Hepatocyte (in vitro differentiated cells): Measurements from ENCODE around the gene SYNDIG1. TPM values are rescaled to one million over a fixed set of nuclear protein-coding genes. Genes with fewer than 3 reads are reported as not detected.

Experiments used
- DNase-seq: peaks from one replicate; pipeline ENCODE4 v3.0.0-alpha.2; 2016; ENCODE audit warnings: low spot score
- H2AFZ ChIP-seq: fragments of 200-600 bp; sonication (generic); 2 replicates; pipeline ENCODE4 v1.6.0; 2016; ENCODE audit warnings: antibody characterized with exemption, mild to moderate bottlenecking
- H3K27ac ChIP-seq: fragments of 200-600 bp; sonication (generic); 2 replicates; pipeline ENCODE4 v1.5.1; 2016; ENCODE audit warnings: mild to moderate bottlenecking
- H3K27me3 ChIP-seq: fragments of 200-600 bp; sonication (generic); 2 replicates; pipeline ENCODE4 v1.6.1; 2016
- H3K36me3 ChIP-seq: fragments of 200-600 bp; sonication (generic); replicated peaks from 2 replicates; pipeline ENCODE4 v1.5.1; 2016; ENCODE audit warnings: low read depth; ENCODE audit not compliant: insufficient read depth
- H3K4me1 ChIP-seq: fragments of 200-600 bp; sonication (generic); 2 replicates; pipeline ENCODE4 v1.5.1; 2016; ENCODE audit warnings: mild to moderate bottlenecking, moderate library complexity; ENCODE audit not compliant: insufficient read depth
- H3K4me2 ChIP-seq: fragments of 200-600 bp; sonication (generic); 2 replicates; pipeline ENCODE4 v1.6.0; 2016
- H3K4me3 ChIP-seq: fragments of 200-600 bp; sonication (generic); 2 replicates; pipeline ENCODE4 v1.5.1; 2016; ENCODE audit warnings: mild to moderate bottlenecking
- H3K79me2 ChIP-seq: fragments of 200-600 bp; sonication (generic); 2 replicates; pipeline ENCODE4 v1.6.0; 2017; ENCODE audit warnings: mild to moderate bottlenecking
- H3K9me2 ChIP-seq: fragments of 200-600 bp; sonication (generic); replicated peaks from 2 replicates; pipeline ENCODE4 v1.6.0; 2017; ENCODE audit warnings: mild to moderate bottlenecking; ENCODE audit not compliant: insufficient read depth
- H3K9me3 ChIP-seq: fragments of 200-600 bp; sonication (generic); 2 replicates; pipeline ENCODE4 v1.5.1; 2016; ENCODE audit warnings: low read depth, mild to moderate bottlenecking
- H4K20me1 ChIP-seq: fragments of 200-600 bp; sonication (generic); 2 replicates; pipeline ENCODE4 v1.6.0; 2016; ENCODE audit warnings: mild to moderate bottlenecking; ENCODE audit not compliant: insufficient read depth, poor library complexity, severe bottlenecking
- CTCF ChIP-seq: fragments of 200-600 bp; sonication (generic); IDR thresholded peaks from 2 replicates; pipeline ENCODE4 v1.5.1; 2016; ENCODE audit warnings: antibody characterized with exemption, mild to moderate bottlenecking; ENCODE audit not compliant: poor library complexity
- EZH2 ChIP-seq: fragments of 200-600 bp; sonication (generic); IDR thresholded peaks from 2 replicates; pipeline ENCODE4 v1.6.1; 2016; ENCODE audit warnings: antibody characterized with exemption, mild to moderate bottlenecking, borderline replicate concordance
- EZH2phosphoT487 ChIP-seq: fragments of 200-600 bp; sonication (generic); IDR thresholded peaks from one replicate; pipeline ENCODE4 v1.6.1; 2018; ENCODE audit warnings: antibody characterized with exemption, mild to moderate bottlenecking, low read depth, moderate library complexity; ENCODE audit not compliant: unreplicated experiment, severe bottlenecking
- WGBS: methylation state at CpG from one replicate; pipeline ENCODE4 v1.1.6; 2016; ENCODE audit warnings: low lambda C conversion rate; ENCODE audit errors: missing lambda C conversion rate; 5-methylcytosine and 5-hydroxymethylcytosine counted together
- polyA plus RNA-seq: library from polyadenylated mRNA; unstranded; fragments of >200 nt; fragmentation: Nextera tagmentation; extraction: Ambion mirVana; gene quantifications from 2 replicates; pipeline ENCODE4 v1.2.1, GENCODE V29; 2016
- total RNA-seq: library from RNA; depleted of rRNA; stranded (reverse); fragments of >200 nt; gene quantifications from 2 replicates; pipeline ENCODE4 v1.2.3, GENCODE V29; 2014

Gene SYNDIG1
- total and polyA plus RNA-seq, 2 experiments from 2014 or later = 1.5 to 2.3 TPM

- WGBS = 55% methylated on average over 11 of the region's 11 CpGs
- no peak for DNase-seq
- no peak overlapping the region for H3K4me2 ChIP-seq
- no peaks in the 10 kb centered on the region for H3K79me2 ChIP-seq
- H3K9me3 ChIP-seq = no peaks in the 10 kb centered on the region
- H3K4me3 ChIP-seq = no peak overlapping the region
- H3K36me3 ChIP-seq = no peaks in the 10 kb centered on the region
- H2AFZ ChIP-seq = no peak overlapping the region
- H3K4me1 ChIP-seq = peaks cover 9% of the 10 kb centered on the region
- H3K27ac ChIP-seq = no peak overlapping the region
- H4K20me1 ChIP-seq = no peaks in the 10 kb centered on the region
- no peak for TF ChIP-seq EZH2
- TF ChIP-seq CTCF = no peak
- TF ChIP-seq EZH2phosphoT487 = no peak
- H3K27me3 ChIP-seq = no peaks in the 10 kb centered on the region
- H3K9me2 ChIP-seq = no peaks in the 10 kb centered on the region
These were observed 23.8 kb upstream of the SYNDIG1 start for GRCh38 chr20:24445510-24446170.

GRCh38 chr20:24446811-24447210 lies 22.6 kb upstream of the SYNDIG1 start:
- Histone ChIP-seq H3K36me3 (no peaks in the 10 kb centered on the region), H3K4me3 (no peak overlapping the region), H3K4me1 (peaks cover 9% of the 10 kb centered on the region), H3K9me3 (no peaks in the 10 kb centered on the region), H3K9me2 (no peaks in the 10 kb centered on the region), H3K4me2 (no peak overlapping the region), H2AFZ (no peak overlapping the region), H3K27ac (no peak overlapping the region), H3K27me3 (no peaks in the 10 kb centered on the region), H4K20me1 (no peaks in the 10 kb centered on the region), H3K79me2 (no peaks in the 10 kb centered on the region)
- WGBS = 82% methylated on average over 2 of the region's 2 CpGs
- DNase-seq = no peak
- no peak for TF ChIP-seq EZH2phosphoT487
- TF ChIP-seq EZH2 = no peak
- no peak for TF ChIP-seq CTCF

- Histone ChIP-seq H3K9me2 (no peaks in the 10 kb centered on the region), H3K9me3 (no peaks in the 10 kb centered on the region), H2AFZ (no peak overlapping the region), H3K27me3 (no peaks in the 10 kb centered on the region), H3K4me2 (peak overlapping the region; percentile 54), H3K79me2 (no peaks in the 10 kb centered on the region), H3K27ac (peak overlapping the region; percentile 46), H3K4me1 (peaks cover 9% of the 10 kb centered on the region), H3K36me3 (no peaks in the 10 kb centered on the region), H4K20me1 (no peaks in the 10 kb centered on the region), H3K4me3 (no peak overlapping the region)
- DNase-seq = peak; percentile 35
- TF ChIP-seq EZH2 = no peak
- TF ChIP-seq EZH2phosphoT487 = no peak
- no peak for TF ChIP-seq CTCF
- WGBS = 44% methylated on average over 7 of the region's 7 CpGs
These were observed 21.3 kb upstream of the SYNDIG1 start for GRCh38 chr20:24448170-24448569.
